ENCODE data around the gene APLP1. TPM values are rescaled to one million over a fixed set of nuclear protein-coding genes. Genes with fewer than 3 reads are reported as not detected.

Gene APLP1
- total RNA-seq, 4 donors from 2014 or later, result 0.64 to 1.6 (median 0.96) TPM

DNA sequence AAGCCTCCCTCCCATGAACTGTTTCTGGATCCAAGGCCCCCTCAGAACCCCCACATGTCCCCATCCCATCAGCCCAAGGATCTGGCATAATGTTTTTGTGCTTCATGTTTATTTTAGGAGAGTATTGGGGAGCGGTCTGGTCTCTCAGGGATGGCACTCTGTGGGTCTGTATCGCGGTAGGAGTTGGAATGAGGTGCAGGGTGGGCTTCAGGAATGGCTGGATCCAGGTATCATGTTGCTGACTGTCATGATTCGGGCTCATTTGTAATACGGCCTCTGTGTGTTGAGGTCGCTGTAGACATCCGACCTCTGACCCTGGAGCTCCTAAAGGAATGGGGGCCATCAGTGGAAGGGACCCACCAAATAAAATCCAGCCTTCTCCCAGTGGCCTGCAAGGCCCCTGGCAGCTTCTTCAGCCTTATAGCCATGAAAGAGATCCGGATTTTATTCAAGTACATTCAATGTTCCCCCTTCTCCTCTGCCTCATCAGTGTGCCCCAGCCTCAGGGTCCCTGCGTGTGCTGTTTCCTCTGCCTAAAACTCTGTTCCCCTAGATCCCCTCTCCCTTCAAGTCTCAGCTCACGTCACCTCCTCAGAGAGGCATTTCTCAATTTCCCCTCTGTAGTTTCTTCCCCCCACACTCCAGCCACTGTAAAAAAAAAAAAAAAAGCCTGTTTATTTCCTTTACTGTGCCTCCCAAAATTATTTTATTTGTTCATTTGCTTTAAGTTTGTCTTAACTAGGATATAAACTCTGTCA lies 36.1 kb downstream of the APLP1 start:
- 85% methylated on average over 10 of the region's 10 CpGs for WGBS
- peak overlapping the region; percentile 8 for H3K27ac ChIP-seq
- no peaks in the 10 kb centered on the region for H3K9me3 ChIP-seq
- TF ChIP-seq EP300 (IDR thresholded peaks at IDR 0.05) (no peak), POLR2A (IDR thresholded peaks at IDR 0.05) (no peak), POLR2AphosphoS5 (IDR thresholded peaks at IDR 0.05) (no peak)
- no peak for DNase-seq (ENCODE audit: low spot score in 2 of 2)
- H3K4me1 ChIP-seq, result peaks cover 34% of the 10 kb centered on the region
- H3K27me3 ChIP-seq, result no peaks in the 10 kb centered on the region
- H3K36me3 ChIP-seq, result no peaks in the 10 kb centered on the region
- no peak overlapping the region for H3K4me3 ChIP-seq

DNA sequence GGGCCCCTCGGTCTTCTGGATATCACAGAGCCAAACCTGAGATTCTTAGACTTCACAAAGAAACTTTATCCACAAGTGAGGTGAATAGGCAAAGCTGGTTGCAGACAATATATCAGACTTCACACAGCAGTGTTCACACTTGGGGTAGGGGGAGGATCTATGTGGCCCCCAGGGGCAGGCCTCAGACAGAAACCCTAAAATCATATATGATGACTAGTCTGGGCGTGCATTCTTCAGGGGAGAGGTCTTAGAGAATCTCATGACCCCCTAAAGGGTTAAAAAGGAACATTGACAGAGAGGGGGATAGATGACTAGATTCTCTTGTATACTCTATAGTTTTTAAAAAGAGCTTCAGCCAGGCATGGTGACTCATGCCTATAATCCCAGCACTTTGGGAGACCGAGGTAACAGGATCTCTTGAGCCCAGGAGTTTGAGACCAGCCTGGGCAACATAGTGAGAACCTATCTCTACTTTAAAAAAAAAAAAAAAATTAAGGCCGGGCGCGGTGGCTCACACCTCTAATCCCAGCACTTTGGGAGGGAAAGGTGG lies 36.9 kb downstream of the APLP1 start:
- DNase-seq (ENCODE audit: low spot score in 2 of 2), result no peak
- 72% methylated on average over 6 of the region's 6 CpGs for WGBS
- Histone ChIP-seq H3K9me3 (no peaks in the 10 kb centered on the region), H3K36me3 (no peaks in the 10 kb centered on the region), H3K27ac (no peak overlapping the region), H3K4me3 (no peak overlapping the region), H3K27me3 (no peaks in the 10 kb centered on the region), H3K4me1 (peaks cover 34% of the 10 kb centered on the region)
- TF ChIP-seq POLR2A (IDR thresholded peaks at IDR 0.05) (no peak), POLR2AphosphoS5 (IDR thresholded peaks at IDR 0.05) (no peak), EP300 (IDR thresholded peaks at IDR 0.05) (no peak)
- TF ChIP-seq, protein P1, sequence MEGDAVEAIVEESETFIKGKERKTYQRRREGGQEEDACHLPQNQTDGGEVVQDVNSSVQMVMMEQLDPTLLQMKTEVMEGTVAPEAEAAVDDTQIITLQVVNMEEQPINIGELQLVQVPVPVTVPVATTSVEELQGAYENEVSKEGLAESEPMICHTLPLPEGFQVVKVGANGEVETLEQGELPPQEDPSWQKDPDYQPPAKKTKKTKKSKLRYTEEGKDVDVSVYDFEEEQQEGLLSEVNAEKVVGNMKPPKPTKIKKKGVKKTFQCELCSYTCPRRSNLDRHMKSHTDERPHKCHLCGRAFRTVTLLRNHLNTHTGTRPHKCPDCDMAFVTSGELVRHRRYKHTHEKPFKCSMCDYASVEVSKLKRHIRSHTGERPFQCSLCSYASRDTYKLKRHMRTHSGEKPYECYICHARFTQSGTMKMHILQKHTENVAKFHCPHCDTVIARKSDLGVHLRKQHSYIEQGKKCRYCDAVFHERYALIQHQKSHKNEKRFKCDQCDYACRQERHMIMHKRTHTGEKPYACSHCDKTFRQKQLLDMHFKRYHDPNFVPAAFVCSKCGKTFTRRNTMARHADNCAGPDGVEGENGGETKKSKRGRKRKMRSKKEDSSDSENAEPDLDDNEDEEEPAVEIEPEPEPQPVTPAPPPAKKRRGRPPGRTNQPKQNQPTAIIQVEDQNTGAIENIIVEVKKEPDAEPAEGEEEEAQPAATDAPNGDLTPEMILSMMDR (IDR thresholded peaks at IDR 0.05), result no peak

DNA sequence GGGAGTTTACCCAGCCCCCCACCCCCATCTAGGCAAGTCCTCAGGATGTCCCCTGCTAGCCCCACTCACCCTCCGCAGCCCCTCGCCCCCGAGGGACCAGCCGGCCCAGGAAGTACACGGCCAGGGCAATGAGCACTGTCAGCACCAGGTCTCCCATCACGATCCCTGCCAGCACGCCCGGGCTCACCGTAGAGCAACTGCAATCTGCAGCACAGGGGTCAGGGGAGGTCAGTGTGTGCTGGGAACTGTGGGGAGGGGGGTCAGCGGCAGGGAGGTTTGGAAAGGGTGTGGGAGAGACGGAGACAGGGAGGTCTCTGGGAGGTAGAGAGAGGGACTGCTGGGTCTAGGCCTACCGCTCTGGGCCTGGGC lies 39.0 kb downstream of the APLP1 start:
- Histone ChIP-seq H3K4me1 (peaks cover 22% of the 10 kb centered on the region), H3K9me3 (no peaks in the 10 kb centered on the region), H3K27ac (peak overlapping the region; percentile 44), H3K27me3 (no peaks in the 10 kb centered on the region), H3K4me3 (peak overlapping the region; percentile 34), H3K36me3 (no peaks in the 10 kb centered on the region)
- TF ChIP-seq POLR2AphosphoS5 (IDR thresholded peaks at IDR 0.05) (no peak), POLR2A (IDR thresholded peaks at IDR 0.05) (no peak), EP300 (IDR thresholded peaks at IDR 0.05) (no peak)
- TF ChIP-seq, protein P1 (IDR thresholded peaks at IDR 0.05), result no peak
- DNase-seq (ENCODE audit: low spot score in 2 of 2), result no peak
- WGBS, result 60% methylated on average over 11 of the region's 12 CpGs

DNA sequence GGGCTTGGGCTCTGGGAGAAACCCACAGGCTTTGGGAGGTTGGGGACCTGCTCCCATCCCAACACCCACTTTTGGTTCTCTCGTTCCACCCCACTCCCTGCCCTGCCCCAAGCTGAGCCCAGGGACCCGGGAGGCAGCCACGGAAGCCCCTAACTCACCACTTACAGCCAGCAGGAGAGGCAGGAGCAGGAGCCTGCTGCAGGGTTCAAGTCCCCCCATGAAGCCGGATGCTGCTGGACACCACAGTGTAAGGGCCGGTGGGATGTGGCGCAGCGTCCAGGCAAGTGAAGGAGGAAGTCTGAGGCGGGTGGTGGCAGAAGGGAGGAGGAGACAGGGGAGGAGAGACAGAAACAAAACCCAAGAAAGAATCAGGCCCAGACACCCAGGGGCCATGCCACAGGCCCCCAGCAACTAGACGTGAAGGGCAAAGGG lies 39.7 kb downstream of the APLP1 start, which contains the start of gene TYROBP:
Gene TYROBP (minus strand): TSS at position 286 of the 432 bp plus-strand sequence. CDS start 67 bp downstream, at position 219.
- Histone ChIP-seq H3K27me3 (no peaks in the 10 kb centered on the region), H3K9me3 (no peaks in the 10 kb centered on the region), H3K4me3 (peak within 1 kb of the TSS; percentile 34), H3K36me3 (no peaks in the 10 kb centered on the region), H3K27ac (peak within 1 kb of the TSS; percentile 44), H3K4me1 (peaks cover 21% of the 10 kb centered on the region)
- no peak for DNase-seq (ENCODE audit: low spot score in 2 of 2)
- peak in 1 of 2 donors; percentile 43 for TF ChIP-seq POLR2A (IDR thresholded peaks at IDR 0.05)
- TF ChIP-seq, protein P1 (IDR thresholded peaks at IDR 0.05), result no peak
- WGBS, result 71% methylated on average over 8 of the region's 9 CpGs

DNA sequence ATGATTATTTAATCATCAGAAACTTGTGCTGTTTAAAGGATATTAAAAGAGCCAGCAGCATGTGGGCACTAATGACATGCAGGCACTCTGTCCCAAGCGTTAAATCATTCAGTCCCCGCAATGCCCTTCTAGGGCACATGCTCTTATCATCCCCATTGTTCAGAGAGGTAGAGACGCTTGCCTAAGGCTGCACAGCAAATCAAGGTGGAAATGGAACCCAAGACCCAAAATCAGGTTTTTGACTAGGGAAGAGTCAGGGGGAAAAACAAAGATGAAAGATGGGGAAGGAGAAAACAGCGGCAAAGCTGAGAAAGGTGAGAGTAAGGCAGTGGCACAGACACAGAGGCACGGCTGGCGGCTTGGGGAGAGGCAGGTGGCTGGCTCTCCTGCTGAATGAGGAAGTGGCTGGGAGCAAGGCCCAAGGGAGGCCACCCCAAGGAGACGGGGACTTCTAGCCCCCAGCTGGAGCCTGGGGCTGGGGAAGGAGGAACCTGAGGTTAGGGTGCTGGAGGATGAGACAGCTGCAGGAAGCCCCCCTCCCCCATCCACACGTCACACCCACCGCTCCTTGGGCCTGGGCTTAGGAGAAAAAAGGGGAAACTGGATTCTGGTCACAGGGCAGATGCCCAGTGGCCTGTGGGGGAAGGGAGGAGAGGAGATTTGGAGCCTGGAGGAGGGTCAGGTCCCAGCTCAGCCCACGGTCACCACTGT lies 40.8 kb downstream of the APLP1 start:
- 66% methylated on average over 10 of the region's 10 CpGs for WGBS
- no peaks in the 10 kb centered on the region for H3K9me3 ChIP-seq
- H3K4me1 ChIP-seq, result peaks cover 10% of the 10 kb centered on the region
- no peaks in the 10 kb centered on the region for H3K27me3 ChIP-seq
- peak overlapping the region; percentile 34 for H3K27ac ChIP-seq
- no peaks in the 10 kb centered on the region for H3K36me3 ChIP-seq
- DNase-seq (ENCODE audit: low spot score in 2 of 2), result peak in 1 of 2 donors; percentile 81
- TF ChIP-seq POLR2A (IDR thresholded peaks at IDR 0.05) (no peak), POLR2AphosphoS5 (IDR thresholded peaks at IDR 0.05) (no peak), EP300 (IDR thresholded peaks at IDR 0.05) (no peak)
- TF ChIP-seq, protein P1 (IDR thresholded peaks at IDR 0.05), result no peak
- H3K4me3 ChIP-seq, result no peak overlapping the region

All from suprapubic skin (tissue), 4 donors.